Suprapubic skin (tissue), 4 donors: Measurements from ENCODE around the gene PRDM13. TPM values are rescaled to one million over a fixed set of nuclear protein-coding genes. Genes with fewer than 3 reads are reported as not detected.

Source experiments
- DNase-seq, 2 donors: peaks; one replicate each; pipeline ENCODE4 v3.0.0-alpha.2; 2019; ENCODE audit warnings: low spot score in 2 of 2
- H3K27ac ChIP-seq: fragments of 200-600 bp; sonication (generic); one replicate; pipeline ENCODE4 v1.5.1; 2019
- H3K27me3 ChIP-seq: fragments of 200-600 bp; sonication (generic); one replicate; pipeline ENCODE4 v1.5.1; 2019
- H3K36me3 ChIP-seq: fragments of 200-600 bp; sonication (generic); one replicate; pipeline ENCODE4 v1.5.1; 2019
- H3K4me1 ChIP-seq: fragments of 200-600 bp; sonication (generic); one replicate; pipeline ENCODE4 v1.5.1; 2019
- H3K4me3 ChIP-seq: fragments of 200-600 bp; sonication (generic); one replicate; pipeline ENCODE4 v1.5.1; 2019; ENCODE audit warnings: mild to moderate bottlenecking
- H3K9me3 ChIP-seq: fragments of 200-600 bp; sonication (generic); one replicate; pipeline ENCODE4 v1.5.1; 2019
- CTCF ChIP-seq, 2 donors: fragments of 200-600 bp in 1 of 2; fragments of 450-650 bp in 1 of 2; sonication (generic) in 1 of 2; IDR thresholded peaks; one replicate each; pipeline ENCODE4 v1.5.1; 2016 to 2019; ENCODE audit warnings: antibody characterized with exemption in 2 of 2, mild to moderate bottlenecking in 1 of 2, moderate library complexity in 1 of 2
- EP300 ChIP-seq: sonication (generic); formaldehyde crosslinking; IDR thresholded peaks from one replicate; pipeline ENCODE4 v1.6.1; 2017; ENCODE audit warnings: antibody characterized with exemption
- POLR2A ChIP-seq, 2 donors: fragments of 450-650 bp; IDR thresholded peaks; one replicate each; pipeline ENCODE4 v1.6.1; 2017; ENCODE audit warnings: antibody characterized with exemption in 2 of 2, mild to moderate bottlenecking in 2 of 2, moderate library complexity in 2 of 2
- POLR2AphosphoS5 ChIP-seq, 3 donors: sonication (generic); formaldehyde crosslinking; IDR thresholded peaks; one replicate each; pipeline ENCODE4 v1.6.1; 2017; ENCODE audit warnings: antibody characterized with exemption in 3 of 3
- WGBS: methylation state at CpG from one replicate; pipeline ENCODE4 v1.1.5; 2018; 5-methylcytosine and 5-hydroxymethylcytosine counted together
- total RNA-seq, 4 donors: library from RNA; depleted of rRNA; stranded (reverse); fragments of >200 nt; gene quantifications; one replicate each; pipeline ENCODE4 v1.1.0, GENCODE V29; 2016

PRDM13 gene
- total RNA-seq, 4 donors from 2014 or later: not detected

- TF ChIP-seq EP300 (no peak), POLR2A (IDR thresholded peaks at IDR 0.05) (no peak), POLR2AphosphoS5 (IDR thresholded peaks at IDR 0.05) (no peak), CTCF (IDR thresholded peaks at IDR 0.05) (peak in 1 of 2 donors; percentile 48)
- no peaks in the 10 kb centered on the region for H3K36me3 ChIP-seq
- no peak overlapping the region for H3K27ac ChIP-seq
- DNase-seq: peak in 1 of 2 donors; percentile 76
- 0% methylated on average over 30 of the region's 52 CpGs for WGBS
- H3K4me1 ChIP-seq: peaks cover 26% of the 10 kb centered on the region
- H3K9me3 ChIP-seq: no peaks in the 10 kb centered on the region
- peak overlapping the region; percentile 63 for H3K4me3 ChIP-seq
- H3K27me3 ChIP-seq: peaks cover 64% of the 10 kb centered on the region
These were observed 17.9 kb upstream of the PRDM13 start for GRCh38 chr6:99588618-99589289.

DNA sequence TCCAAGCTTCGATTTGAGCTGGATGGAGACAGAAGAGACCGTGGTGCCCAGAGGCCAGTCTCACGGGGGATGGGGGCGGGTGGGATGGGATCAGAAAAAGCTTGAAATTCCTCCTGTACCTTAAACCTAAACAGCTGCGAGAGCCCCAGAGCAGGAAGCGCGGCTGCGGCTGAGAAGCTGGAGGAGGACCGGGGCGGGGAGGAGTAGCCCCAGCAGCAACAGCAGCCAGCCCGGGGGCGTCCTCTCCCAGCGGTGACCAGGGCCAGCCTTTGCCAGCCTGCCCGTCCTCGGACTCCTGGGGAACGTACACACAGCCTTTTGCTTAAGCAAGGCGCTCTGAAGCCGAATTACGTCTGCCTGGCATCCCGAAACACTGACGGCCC lies 17.4 kb upstream of the PRDM13 start:
- Histone ChIP-seq H3K9me3 (no peaks in the 10 kb centered on the region), H3K27ac (no peak overlapping the region), H3K4me1 (peaks cover 26% of the 10 kb centered on the region), H3K4me3 (peak overlapping the region; percentile 63), H3K27me3 (peaks cover 69% of the 10 kb centered on the region), H3K36me3 (no peaks in the 10 kb centered on the region)
- TF ChIP-seq POLR2AphosphoS5 (IDR thresholded peaks at IDR 0.05): no peak
- no peak for TF ChIP-seq EP300
- no peak for TF ChIP-seq POLR2A (IDR thresholded peaks at IDR 0.05)
- no peak for TF ChIP-seq CTCF (IDR thresholded peaks at IDR 0.05)
- no peak for DNase-seq
- 7% methylated on average over 21 of the region's 21 CpGs for whole genome bisulfite sequencing

DNA sequence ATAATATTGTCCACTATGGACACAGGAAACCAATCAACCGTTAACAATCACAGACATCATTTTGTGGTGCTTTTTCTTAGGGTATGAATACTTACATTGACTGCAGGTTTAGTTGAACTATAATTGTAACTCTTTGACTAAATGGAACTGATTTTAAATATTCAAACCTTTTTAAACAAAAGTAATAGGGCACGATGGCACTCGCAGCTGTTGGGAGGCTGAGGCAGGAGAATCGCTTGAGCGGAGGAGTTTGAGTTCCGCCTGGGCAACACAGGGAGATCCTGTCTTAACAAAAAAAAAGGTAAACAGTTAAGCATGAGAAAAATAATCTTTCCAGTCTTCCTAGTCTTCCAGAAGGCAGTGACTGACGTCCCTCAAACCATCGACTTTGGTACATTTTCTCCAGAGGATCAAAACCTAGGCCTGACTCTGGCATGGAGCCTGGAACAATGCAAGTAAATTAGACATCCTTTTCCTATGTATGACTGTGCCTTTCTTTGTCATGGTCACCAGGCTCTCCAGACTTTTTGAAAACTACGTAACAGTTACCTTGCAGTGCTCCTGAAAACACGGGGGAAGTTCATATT lies 16.6 kb upstream of the PRDM13 start:
- no peak for TF ChIP-seq CTCF (IDR thresholded peaks at IDR 0.05)
- no peak for TF ChIP-seq POLR2A (IDR thresholded peaks at IDR 0.05)
- no peak for TF ChIP-seq EP300
- no peak for TF ChIP-seq POLR2AphosphoS5 (IDR thresholded peaks at IDR 0.05)
- H3K27me3 ChIP-seq: peaks cover 77% of the 10 kb centered on the region

DNA sequence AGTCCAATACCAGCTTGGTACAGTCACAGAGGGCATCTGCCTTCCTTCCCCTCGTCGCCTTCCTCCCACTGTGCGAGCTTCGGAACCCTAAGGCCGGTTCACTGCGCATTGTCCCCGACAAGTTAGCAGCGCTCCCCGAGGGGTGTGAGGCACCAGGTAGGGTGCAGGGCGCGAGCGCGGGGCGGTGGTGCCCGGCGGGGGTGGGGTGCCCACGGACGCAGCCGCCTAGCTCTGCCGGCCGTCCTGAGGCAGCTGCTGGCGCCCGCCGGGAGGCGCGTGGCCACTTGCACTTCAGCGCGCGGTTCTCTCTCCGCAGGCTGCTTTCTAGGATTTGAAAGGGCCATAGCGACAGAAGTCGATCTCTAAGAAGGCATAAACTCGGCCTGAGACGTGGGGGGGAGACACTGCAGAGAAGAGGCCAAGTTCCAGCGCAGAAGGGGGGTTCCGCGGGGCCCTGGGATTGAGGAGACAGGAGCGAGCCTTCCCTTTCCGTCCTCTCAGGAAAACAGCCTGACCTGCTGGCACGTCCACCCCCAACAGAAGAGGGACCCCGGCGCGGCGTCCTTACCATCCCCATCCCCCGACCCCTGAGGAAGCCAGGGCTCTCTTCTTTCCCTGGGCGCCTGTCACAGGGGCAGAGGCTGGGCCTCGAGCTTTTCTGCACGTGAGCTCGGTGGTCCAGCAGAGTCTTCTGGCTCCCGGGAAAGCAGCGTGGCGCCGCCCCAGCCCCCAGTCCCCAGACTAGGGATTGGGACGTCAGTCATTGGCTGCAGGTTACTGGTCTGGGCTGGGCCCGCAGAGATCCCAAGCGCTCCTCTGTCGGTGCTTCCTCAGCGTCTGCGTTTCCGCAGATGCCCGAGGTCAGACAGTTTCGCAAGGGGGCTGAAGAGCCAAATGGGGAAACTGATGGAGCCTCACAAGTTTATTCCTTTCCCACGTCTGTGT lies 15.6 kb upstream of the PRDM13 start:
- Histone ChIP-seq H3K27ac (no peak overlapping the region), H3K4me3 (peak overlapping the region; percentile 3), H3K9me3 (no peaks in the 10 kb centered on the region), H3K27me3 (peaks cover 87% of the 10 kb centered on the region), H3K4me1 (peaks cover 26% of the 10 kb centered on the region), H3K36me3 (no peaks in the 10 kb centered on the region)
- DNase-seq: no peak
- 14% methylated on average over 27 of the region's 63 CpGs for WGBS
- TF ChIP-seq CTCF (IDR thresholded peaks at IDR 0.05): no peak
- TF ChIP-seq EP300: no peak
- TF ChIP-seq POLR2AphosphoS5 (IDR thresholded peaks at IDR 0.05): no peak
- TF ChIP-seq POLR2A (IDR thresholded peaks at IDR 0.05): no peak

More for the DNA sequence above, 16.6 kb upstream of the PRDM13 start:
- Histone ChIP-seq H3K9me3 (no peaks in the 10 kb centered on the region), H3K4me3 (no peak overlapping the region), H3K27ac (no peak overlapping the region), H3K4me1 (peaks cover 26% of the 10 kb centered on the region), H3K36me3 (no peaks in the 10 kb centered on the region)
- WGBS: 53% methylated on average over 10 of the region's 10 CpGs
- no peak for DNase-seq
